Brain microvascular endothelial cell (primary cell): ENCODE measurements around the gene ABCC11.

Experiments used
- DNase-seq: peaks from one replicate; pipeline ENCODE4 v3.0.0-alpha.2; 2020
- H3K27ac ChIP-seq: fragments of 250-450 bp; sonication (Bioruptor Pico); 2 replicates; pipeline ENCODE4 v1.5.1; 2020; ENCODE audit warnings: mild to moderate bottlenecking, moderate library complexity
- H3K27me3 ChIP-seq: fragments of 250-450 bp; sonication (Bioruptor Pico); replicated peaks from 2 replicates; pipeline ENCODE4 v1.5.1; 2020; ENCODE audit warnings: mild to moderate bottlenecking
- H3K36me3 ChIP-seq: fragments of 250-450 bp; sonication (Bioruptor Pico); replicated peaks from 2 replicates; pipeline ENCODE4 v1.5.1; 2020; ENCODE audit warnings: mild to moderate bottlenecking
- H3K4me3 ChIP-seq: 2 replicates; pipeline ENCODE4 v1.5.1; 2011; ENCODE audit warnings: low read depth, mild to moderate bottlenecking, control low read depth, low read length, moderate library complexity
- CTCF ChIP-seq: IDR thresholded peaks from 2 replicates; pipeline ENCODE4 v1.5.1; 2011; ENCODE audit warnings: low read depth, mild to moderate bottlenecking, moderate library complexity, low read length, control low read depth, inconsistent platforms; ENCODE audit errors: missing control alignments
- in situ Hi-C: cut with HindIII; loops from 2 replicates; pipeline ENCODE4 v1.10.0; 2017; ENCODE audit warnings: low sequenced_read_pairs, low pct_ligation_motif_present

Gene ABCC11

DNA sequence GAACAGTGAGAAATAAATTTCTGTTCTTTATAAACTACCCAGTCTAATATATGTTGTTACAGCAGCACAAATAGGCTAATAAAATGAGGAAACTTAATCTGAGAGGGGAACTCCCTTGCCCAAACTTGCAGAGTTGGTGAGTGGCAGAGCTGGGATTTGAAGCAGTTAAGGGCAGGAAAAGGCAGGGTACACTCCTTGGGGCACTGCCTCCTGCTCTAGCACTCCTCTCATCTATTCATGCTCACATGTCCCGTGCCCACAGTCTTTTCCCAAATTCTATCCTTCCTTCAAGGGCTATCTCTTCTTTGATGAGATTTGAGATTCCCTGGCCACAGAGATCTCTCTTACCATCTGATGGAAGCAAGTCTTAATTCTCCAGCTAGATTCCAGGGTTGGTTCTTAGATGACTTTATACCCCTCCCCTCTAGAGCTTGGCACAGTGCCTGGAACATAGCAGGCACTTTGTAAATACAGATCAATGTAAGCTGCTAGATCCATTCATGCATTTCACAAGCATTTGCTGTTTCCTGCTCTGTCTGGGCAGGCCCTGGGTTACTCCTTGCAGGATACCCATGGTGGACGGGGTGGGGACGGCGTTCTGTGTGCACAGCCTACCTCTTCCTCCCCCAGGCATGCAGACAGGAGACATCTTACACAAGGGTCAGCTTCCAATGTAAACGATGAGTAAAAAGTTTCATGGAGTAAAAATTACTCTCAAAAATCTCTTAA, 52.3 kb downstream of the ABCC11 start:
- DNase-seq, result peak; percentile 23

DNA sequence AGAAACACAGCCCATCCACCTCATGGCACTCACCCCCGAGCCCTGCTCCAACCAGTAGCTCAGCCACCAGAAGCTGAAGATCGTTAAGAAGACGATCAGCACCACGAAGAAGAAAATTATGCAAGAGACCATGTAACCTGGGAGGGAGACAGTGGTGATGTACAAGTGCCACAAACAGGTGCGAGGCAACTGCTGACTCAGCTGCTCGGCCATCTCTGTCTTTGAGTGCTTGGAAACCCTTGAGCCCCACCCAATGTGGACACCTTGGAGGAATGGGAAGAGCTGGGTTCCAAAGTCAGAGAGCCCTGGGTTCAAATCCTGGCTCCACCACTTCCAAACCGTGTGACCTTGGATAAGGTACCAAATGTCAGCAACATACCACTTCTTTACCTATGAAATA, 53.5 kb downstream of the ABCC11 start:
- Histone ChIP-seq H3K27me3 (no peaks in the 10 kb centered on the region), H3K4me3 (no peak overlapping the region), H3K27ac (no peak overlapping the region), H3K36me3 (no peaks in the 10 kb centered on the region)
- no peak for TF ChIP-seq CTCF
- in situ Hi-C loops, result no loop called here
- no peak for DNase-seq

More for the DNA sequence above, 52.3 kb downstream of the ABCC11 start:
- H3K4me3 ChIP-seq, result no peak overlapping the region
- no peak overlapping the region for H3K27ac ChIP-seq
- in situ Hi-C loops, result no loop called here
- no peak for TF ChIP-seq CTCF
- H3K36me3 ChIP-seq, result no peaks in the 10 kb centered on the region
- H3K27me3 ChIP-seq, result no peaks in the 10 kb centered on the region

GRCh38 chr16:48188449-48189102, 58.8 kb downstream of the ABCC11 start:
- Histone ChIP-seq H3K4me3 (no peak overlapping the region), H3K36me3 (no peaks in the 10 kb centered on the region), H3K27me3 (no peaks in the 10 kb centered on the region), H3K27ac (no peak overlapping the region)
- DNase-seq, result no peak
- in situ Hi-C loops, result no loop called here
- no peak for TF ChIP-seq CTCF

- in situ Hi-C loops, result no loop called here
- DNase-seq, result no peak
- H3K4me3 ChIP-seq, result no peak overlapping the region
- no peaks in the 10 kb centered on the region for H3K27me3 ChIP-seq
- no peak overlapping the region for H3K27ac ChIP-seq
- no peaks in the 10 kb centered on the region for H3K36me3 ChIP-seq
- TF ChIP-seq CTCF, result no peak
Observed at GRCh38 chr16:48187779-48188178, 59.6 kb downstream of the ABCC11 start.

DNA sequence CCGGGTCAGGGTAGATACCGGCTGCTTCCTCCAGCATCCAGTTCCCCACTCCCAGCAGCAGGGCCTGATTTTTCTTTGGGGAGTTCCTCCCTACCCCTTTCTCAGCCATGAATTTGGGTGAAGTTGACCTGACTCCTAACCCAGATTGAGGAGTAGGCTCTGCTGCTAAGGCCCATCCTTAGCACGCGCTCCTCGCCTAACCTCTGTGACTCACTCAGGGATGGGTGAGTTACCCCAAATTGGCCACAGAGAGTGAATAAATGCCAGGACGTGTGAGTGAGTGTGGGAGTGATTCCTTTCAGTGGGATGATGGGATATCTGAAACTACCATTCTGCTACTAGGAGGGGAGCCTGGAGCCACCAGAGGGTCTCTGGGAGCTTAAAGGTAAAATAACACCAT, 62.7 kb downstream of the ABCC11 start:
- Histone ChIP-seq H3K27ac (no peak overlapping the region), H3K36me3 (no peaks in the 10 kb centered on the region), H3K27me3 (no peaks in the 10 kb centered on the region), H3K4me3 (no peak overlapping the region)
- TF ChIP-seq CTCF, result no peak
- no peak for DNase-seq
- in situ Hi-C loops, result no loop called here
